Activated CD8-positive, alpha-beta T cell treated with anti-CD3 and anti-CD28 coated beads for 36 hours (primary cell): ENCODE results near the gene SLC39A11. TPM values are rescaled to one million over a fixed set of nuclear protein-coding genes. Genes with fewer than 3 reads are reported as not detected.

ENCODE experiments used
- ATAC-seq: fragments of 200-7000 bp; cut with Tn5 transposase; one replicate; pipeline ENCODE4 v1.10.0; 2021; ENCODE audit warnings: mild to moderate bottlenecking, moderate library complexity
- CTCF ChIA-PET: fragments of 350-600 bp; sonication (Branson Sonifier 250); formaldehyde crosslinking; loops from one replicate; lab custom pipeline; 2021; ENCODE audit warnings: antibody characterized with exemption; lab: Charles Lee
- POLR2A ChIA-PET: fragments of 350-600 bp; sonication (Branson Sonifier 250); formaldehyde crosslinking; loops from one replicate; lab custom pipeline; 2021; ENCODE audit warnings: antibody characterized with exemption; lab: Charles Lee
- DNase-seq: peaks from one replicate; pipeline ENCODE4 v3.0.0-alpha.2; 2020
- H3K27ac Mint-ChIP-seq: one replicate; pipeline ENCODE4 v1.8.0; 2021; ENCODE audit warnings: mild to moderate bottlenecking, mixed read lengths
- H3K27me3 Mint-ChIP-seq: one replicate; pipeline ENCODE4 v1.8.0; 2021; ENCODE audit warnings: mixed read lengths
- H3K36me3 Mint-ChIP-seq: one replicate; pipeline ENCODE4 v1.8.0; 2021; ENCODE audit warnings: low read depth, mixed read lengths
- H3K4me1 Mint-ChIP-seq: one replicate; pipeline ENCODE4 v1.8.0; 2021; ENCODE audit warnings: low read depth, mixed read lengths
- H3K4me3 Mint-ChIP-seq: one replicate; pipeline ENCODE4 v1.8.0; 2021; ENCODE audit warnings: mild to moderate bottlenecking, moderate library complexity, mixed read lengths
- H3K9me3 Mint-ChIP-seq: one replicate; pipeline ENCODE4 v1.8.0; 2021; ENCODE audit warnings: mixed read lengths
- CTCF ChIP-seq: fragments of 200-600 bp; IDR thresholded peaks from one replicate; pipeline ENCODE4 v1.8.0; 2022; ENCODE audit warnings: antibody characterized with exemption, mild to moderate bottlenecking
- intact Hi-C: fragments of 100-400 bp; cut with micrococcal nuclease; formaldehyde crosslinking; loops from one replicate; pipeline ENCODE4 v1.10.0; 2022
- total RNA-seq, 2 experiments: library from RNA; stranded (reverse); gene quantifications; one replicate each; pipeline ENCODE4 v1.2.3, GENCODE V29; 2021

SLC39A11 gene
- total RNA-seq, 2 experiments from 2014 or later = 14.4 to 14.9 TPM

DNA sequence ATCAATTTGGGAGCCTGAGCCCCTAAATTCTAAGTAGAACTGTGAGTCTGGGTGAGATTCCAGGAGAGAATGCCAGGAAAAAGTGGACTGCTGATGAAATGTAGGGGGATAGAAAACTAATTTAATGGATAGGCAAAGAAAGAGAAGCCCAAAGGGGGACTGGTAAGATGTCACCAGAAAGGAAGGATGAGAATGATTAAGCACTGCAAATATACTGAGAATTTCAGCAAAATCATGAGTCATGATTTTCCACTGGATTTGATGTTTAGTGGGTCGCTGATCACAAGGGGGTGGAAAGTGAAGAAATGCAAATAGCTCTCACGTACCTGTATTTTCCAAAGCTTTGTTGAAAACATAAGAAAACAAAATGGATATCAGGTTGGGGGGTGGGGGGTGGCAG, 201.8 kb downstream of the SLC39A11 start:
- TF ChIP-seq CTCF = no peak
- ATAC-seq (no peak), DNase-seq (no peak)
- peak overlapping the region; percentile 26 for H3K27ac Mint-ChIP-seq
- peaks cover 15% of the 10 kb centered on the region for H3K4me1 Mint-ChIP-seq
- H3K27me3 Mint-ChIP-seq = no peaks in the 10 kb centered on the region
- intact Hi-C loops = no loop called here
- no peaks in the 10 kb centered on the region for H3K9me3 Mint-ChIP-seq
- H3K36me3 Mint-ChIP-seq = peaks cover 35% of the 10 kb centered on the region
- H3K4me3 Mint-ChIP-seq = no peak overlapping the region
- CTCF ChIA-PET = interaction anchor here (1.4 kb wide), 1 partner anchor 95 kb away, joined by 4 read pairs; no protein-coding TSS in a partner anchor
- POLR2A ChIA-PET = no interaction called here

GRCh38 chr17:72887917-72888316, 204.6 kb downstream of the SLC39A11 start:
- ATAC-seq (no peak), DNase-seq (no peak)
- TF ChIP-seq CTCF = no peak
- ChIA-PET POLR2A (no interaction called here), CTCF (no interaction called here)
- peaks cover 15% of the 10 kb centered on the region for H3K4me1 Mint-ChIP-seq
- no peaks in the 10 kb centered on the region for H3K9me3 Mint-ChIP-seq
- peaks cover 40% of the 10 kb centered on the region for H3K36me3 Mint-ChIP-seq
- no peaks in the 10 kb centered on the region for H3K27me3 Mint-ChIP-seq
- H3K27ac Mint-ChIP-seq = no peak overlapping the region
- H3K4me3 Mint-ChIP-seq = no peak overlapping the region
- intact Hi-C loops = no loop called here

GRCh38 chr17:72887322-72887721, 205.2 kb downstream of the SLC39A11 start:
- CTCF ChIA-PET = no interaction called here
- H3K36me3 Mint-ChIP-seq = peaks cover 43% of the 10 kb centered on the region
- POLR2A ChIA-PET = no interaction called here

DNA sequence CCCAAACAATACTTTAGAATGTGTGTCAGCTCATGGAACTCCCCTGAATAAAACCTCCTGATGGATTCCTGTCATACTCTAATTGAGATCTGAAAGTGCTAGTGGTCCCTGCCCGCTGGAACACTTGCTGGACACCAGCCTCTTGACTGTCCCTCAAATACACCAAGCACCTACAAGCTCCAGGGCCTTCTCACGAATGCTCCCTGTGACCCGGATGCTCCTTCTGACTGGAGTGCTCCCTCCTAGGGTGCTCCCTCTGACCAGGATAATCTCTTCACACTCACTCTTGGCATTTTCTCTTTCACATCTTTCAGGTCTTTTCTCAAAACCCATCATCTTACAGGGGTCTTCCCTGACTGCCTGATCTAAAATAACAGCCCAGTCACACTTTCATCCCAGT, 205.9 kb downstream of the SLC39A11 start:
- POLR2A ChIA-PET = no interaction called here
- intact Hi-C loops = no loop called here
- H3K27me3 Mint-ChIP-seq = no peaks in the 10 kb centered on the region
- peaks cover 15% of the 10 kb centered on the region for H3K4me1 Mint-ChIP-seq
- no peak for ATAC-seq
- no peak for TF ChIP-seq CTCF
- H3K27ac Mint-ChIP-seq = no peak overlapping the region
- H3K9me3 Mint-ChIP-seq = peaks cover 2% of the 10 kb centered on the region
- CTCF ChIA-PET = no interaction called here
- no peak for DNase-seq
- peaks cover 48% of the 10 kb centered on the region for H3K36me3 Mint-ChIP-seq
- no peak overlapping the region for H3K4me3 Mint-ChIP-seq

More at GRCh38 chr17:72887322-72887721, 205.2 kb downstream of the SLC39A11 start:
- DNase-seq (no peak), ATAC-seq (no peak)
- Mint-ChIP-seq H3K4me3 (no peak overlapping the region), H3K9me3 (peaks cover 2% of the 10 kb centered on the region), H3K4me1 (peaks cover 15% of the 10 kb centered on the region), H3K27ac (no peak overlapping the region), H3K27me3 (no peaks in the 10 kb centered on the region)
- TF ChIP-seq CTCF = no peak
- intact Hi-C loops = no loop called here

GRCh38 chr17:72884066-72884465, 208.4 kb downstream of the SLC39A11 start:
- ATAC-seq (no peak), DNase-seq (no peak)
- no peak for TF ChIP-seq CTCF
- H3K9me3 Mint-ChIP-seq = peaks cover 12% of the 10 kb centered on the region
- ChIA-PET CTCF (interaction anchor here (1.3 kb wide), 1 partner anchor 324 kb away, joined by 3 read pairs; no protein-coding TSS in a partner anchor), POLR2A (no interaction called here)
- H3K27me3 Mint-ChIP-seq = no peaks in the 10 kb centered on the region
- H3K4me1 Mint-ChIP-seq = peaks cover 5% of the 10 kb centered on the region
- H3K36me3 Mint-ChIP-seq = peaks cover 51% of the 10 kb centered on the region
- no peak overlapping the region for H3K27ac Mint-ChIP-seq
- intact Hi-C loops = no loop called here
- H3K4me3 Mint-ChIP-seq = no peak overlapping the region
